GM12801 (cell line): Measurements from ENCODE around the gene ZNF652.

ENCODE experiments used
- TF ChIP-seq, protein P1 (sequence below): IDR thresholded peaks from one replicate; pipeline ENCODE4 v1.5.1; 2011; ENCODE audit warnings: control low read depth; ENCODE audit not compliant: insufficient read length; ENCODE audit errors: extremely low read depth

Gene ZNF652

DNA sequence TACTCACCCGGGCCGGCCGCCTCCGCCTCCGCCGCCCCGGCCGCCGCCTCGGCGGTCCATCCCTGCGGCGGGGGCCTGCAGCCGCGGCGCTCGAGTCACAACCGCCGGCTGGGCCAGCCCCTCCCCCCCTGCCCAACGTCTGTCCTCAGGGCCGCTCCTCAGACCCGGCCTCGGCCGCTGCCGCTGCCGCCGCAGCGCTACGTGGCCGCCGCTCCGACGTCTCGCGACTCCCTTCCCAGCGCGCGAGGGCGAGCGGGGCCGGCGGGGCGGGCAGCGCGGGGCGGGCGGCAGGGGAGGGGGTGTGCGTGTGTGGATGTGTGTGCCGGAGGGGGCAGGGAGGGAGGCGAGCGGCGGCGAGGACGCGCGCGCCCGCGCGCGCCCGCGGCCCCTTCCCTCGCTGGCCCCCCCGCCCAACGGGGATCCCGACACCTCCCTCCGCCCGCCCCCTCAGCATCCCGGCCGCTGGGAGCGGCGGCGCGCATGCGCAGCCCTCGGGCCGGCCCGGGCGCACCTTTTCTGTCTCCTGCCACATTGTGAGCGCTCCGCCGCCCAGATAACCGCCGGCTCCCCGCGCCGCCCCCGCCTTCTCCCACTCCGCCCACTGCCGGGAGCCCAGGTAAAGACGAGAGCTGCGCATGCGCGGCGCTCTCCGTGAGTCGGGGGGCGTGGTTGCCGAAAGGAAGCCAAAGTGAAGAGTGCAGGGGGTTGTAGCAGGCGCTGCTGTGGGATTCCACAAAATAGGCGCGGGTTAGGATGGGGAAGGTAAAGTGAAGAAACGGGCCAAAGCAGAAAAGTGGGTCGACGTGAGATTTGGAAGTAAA lies at the start of gene ZNF652:
TSS of gene ZNF652 (minus strand) at position 349 of the 821 bp plus-strand sequence. CDS start 44,525 bp downstream, outside the sequence.
- TF ChIP-seq, protein P1, sequence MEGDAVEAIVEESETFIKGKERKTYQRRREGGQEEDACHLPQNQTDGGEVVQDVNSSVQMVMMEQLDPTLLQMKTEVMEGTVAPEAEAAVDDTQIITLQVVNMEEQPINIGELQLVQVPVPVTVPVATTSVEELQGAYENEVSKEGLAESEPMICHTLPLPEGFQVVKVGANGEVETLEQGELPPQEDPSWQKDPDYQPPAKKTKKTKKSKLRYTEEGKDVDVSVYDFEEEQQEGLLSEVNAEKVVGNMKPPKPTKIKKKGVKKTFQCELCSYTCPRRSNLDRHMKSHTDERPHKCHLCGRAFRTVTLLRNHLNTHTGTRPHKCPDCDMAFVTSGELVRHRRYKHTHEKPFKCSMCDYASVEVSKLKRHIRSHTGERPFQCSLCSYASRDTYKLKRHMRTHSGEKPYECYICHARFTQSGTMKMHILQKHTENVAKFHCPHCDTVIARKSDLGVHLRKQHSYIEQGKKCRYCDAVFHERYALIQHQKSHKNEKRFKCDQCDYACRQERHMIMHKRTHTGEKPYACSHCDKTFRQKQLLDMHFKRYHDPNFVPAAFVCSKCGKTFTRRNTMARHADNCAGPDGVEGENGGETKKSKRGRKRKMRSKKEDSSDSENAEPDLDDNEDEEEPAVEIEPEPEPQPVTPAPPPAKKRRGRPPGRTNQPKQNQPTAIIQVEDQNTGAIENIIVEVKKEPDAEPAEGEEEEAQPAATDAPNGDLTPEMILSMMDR = no peak

DNA sequence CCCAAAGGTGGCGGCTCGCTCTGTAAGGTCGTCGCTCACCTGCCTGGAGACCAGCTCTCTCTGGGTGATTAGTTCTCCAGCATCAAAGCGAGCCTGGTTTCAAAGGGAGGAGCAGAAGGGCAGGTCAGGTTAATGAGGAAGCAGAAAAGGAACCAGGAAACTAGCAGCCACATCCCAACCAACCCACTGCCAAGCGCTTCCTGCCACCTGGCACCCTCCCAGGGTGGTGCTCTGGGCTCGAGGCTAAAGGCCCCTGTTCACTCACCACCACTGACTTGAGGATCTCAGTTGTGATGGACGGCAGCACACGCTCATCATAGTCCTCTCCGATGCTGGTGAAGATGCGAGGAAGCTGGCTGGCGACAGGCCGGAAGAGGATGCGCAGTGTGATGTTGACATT lies 47.0 kb upstream of the ZNF652 start:
- TF ChIP-seq, protein P1 = no peak

GRCh38 chr17:49407981-49408501 lies 46.0 kb upstream of the ZNF652 start:
- TF ChIP-seq, protein P1 = peak; percentile 47

- TF ChIP-seq, protein P1 = no peak
These were observed 45.0 kb upstream of the ZNF652 start for GRCh38 chr17:49407086-49407485.

DNA sequence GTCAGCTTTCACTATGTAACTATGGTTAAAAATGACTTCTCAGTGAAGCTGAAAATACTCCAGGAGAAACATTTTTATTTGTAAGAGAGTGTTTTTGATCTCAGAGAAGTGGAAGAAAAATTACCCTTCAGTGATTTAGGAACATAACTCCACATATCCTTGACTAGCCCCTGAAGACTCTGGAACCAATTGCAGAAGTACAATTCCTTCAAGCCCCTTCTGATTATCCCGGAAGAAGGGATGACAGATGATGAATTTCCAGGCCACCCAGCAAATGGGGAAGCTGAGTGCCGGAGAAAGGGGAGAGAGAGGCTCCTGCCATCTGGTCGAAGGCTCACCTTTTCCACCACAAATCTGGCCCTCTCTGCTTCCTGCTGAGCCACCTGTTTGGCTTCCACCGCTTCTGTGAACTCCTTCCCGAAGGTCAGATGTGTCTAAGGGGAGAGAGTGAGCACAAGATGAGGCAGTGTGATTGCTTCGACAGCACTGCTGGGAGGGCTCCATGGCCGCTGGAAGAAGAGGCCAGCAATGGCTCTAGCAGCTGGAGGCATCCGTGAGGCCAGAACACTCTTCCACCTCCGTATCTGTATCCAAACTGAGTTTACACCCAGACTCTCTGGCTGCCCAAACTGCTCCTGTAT lies 44.5 kb upstream of the ZNF652 start:
- TF ChIP-seq, protein P1 = no peak

GRCh38 chr17:49404906-49405305 lies 42.9 kb upstream of the ZNF652 start:
- TF ChIP-seq, protein P1 = no peak

- TF ChIP-seq, protein P1 = no peak
These were observed 42.3 kb upstream of the ZNF652 start for GRCh38 chr17:49404361-49404760.
